CD4-positive, alpha-beta T cell treated with Interleukin-4 for 1 hour (primary cell): ENCODE data around the gene TTC28.
"Not testable (repeated sequence)": the region's sequence is repeated elsewhere in the genome, so short reads cannot be mapped to it uniquely, and the experiment has no call there.

ENCODE experiments used
- DNase-seq, 2 donors: peaks; one replicate each; pipeline ENCODE4 v3.0.0-alpha.2; 2020 to 2022

The TTC28 gene

GRCh38 chr22:28075358-28075981 is 604.2 kb downstream of the TTC28 start:
- no peak for DNase-seq

DNA sequence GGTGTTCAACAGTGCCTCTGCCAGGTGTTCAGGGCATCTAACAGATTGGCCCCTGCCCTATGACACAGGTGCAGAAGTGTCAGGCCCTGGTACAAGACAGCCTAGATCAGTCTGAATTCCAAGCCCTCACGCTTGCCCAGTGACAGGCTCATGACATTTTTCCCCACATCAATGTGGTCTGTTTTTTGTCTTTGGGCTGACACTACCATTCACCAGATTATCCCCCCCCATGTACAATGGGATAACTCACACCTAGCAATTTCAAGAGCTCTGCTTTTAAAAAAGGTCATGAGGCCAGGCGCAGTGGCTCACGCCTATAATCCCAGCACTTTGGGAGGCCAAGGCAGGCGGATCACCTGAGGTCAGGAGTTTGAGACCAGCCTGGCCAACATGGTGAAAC is 605.1 kb downstream of the TTC28 start:
- no peak for DNase-seq

DNA sequence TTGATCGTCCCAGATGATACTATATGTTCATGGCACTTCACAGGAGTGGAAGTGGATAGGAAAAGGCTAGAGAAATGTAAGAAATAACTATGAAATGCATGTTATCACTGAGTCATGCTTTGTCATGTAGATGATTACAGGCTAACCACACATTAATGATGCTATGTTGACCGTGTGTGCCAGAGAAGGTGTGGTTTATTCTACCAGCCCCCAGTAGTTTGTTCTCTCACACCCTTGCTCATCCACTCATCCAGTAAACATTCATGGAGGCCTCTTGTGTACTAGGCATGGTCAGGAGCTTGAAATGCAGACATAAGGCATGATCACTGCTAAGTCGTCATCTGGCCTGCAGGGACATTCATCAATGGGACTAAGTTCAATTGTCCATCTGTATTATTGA is 607.6 kb downstream of the TTC28 start:
- DNase-seq, result no peak

GRCh38 chr22:28068826-28069225 is 610.8 kb downstream of the TTC28 start:
- DNase-seq, result no peak

GRCh38 chr22:28064920-28065319 is 614.7 kb downstream of the TTC28 start:
- DNase-seq, result no peak

DNA sequence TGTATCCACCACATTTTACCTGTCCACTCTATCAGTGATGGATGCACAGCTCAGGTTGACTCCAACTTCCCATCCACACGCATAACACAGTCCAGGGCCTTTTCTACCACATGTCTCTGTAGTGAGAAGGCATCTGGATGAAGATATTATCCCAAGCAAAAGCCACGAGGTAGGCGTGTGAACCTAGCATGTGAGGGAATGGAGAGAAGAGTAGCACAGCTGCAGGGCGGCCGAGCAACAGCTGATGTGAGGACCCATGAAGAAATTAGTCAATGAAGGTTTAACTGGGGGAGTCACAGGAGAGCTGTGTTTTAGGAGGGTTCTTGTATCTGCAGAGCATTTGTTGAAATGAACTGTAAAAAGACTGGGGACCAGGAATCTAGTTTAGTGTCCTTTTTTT is 616.0 kb downstream of the TTC28 start:
- DNase-seq, result no peak

GRCh38 chr22:28060594-28060993 is 619.0 kb downstream of the TTC28 start:
- DNase-seq, result not testable (repeated sequence)

DNA sequence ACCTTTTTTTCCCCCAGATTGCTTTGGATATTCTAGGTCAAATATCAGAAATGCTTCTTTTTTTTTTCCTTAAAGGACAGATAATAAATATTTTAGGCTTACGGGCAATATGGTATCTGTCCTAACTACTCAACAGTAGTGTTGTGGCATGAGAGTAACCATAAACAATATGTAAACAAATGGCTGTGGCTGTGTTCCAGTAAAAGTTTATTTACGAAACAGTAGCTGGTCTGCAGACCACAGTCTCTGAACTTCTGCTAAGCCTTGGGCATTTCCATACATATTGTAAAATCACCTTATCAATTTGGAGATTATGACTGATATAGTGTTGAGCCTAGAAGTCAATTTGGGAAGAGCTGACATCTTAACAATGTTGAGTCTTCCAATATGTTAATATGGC is 621.6 kb downstream of the TTC28 start:
- DNase-seq, result no peak

- DNase-seq, result no peak
Measured at GRCh38 chr22:28054819-28055208, 624.8 kb downstream of the TTC28 start.

DNA sequence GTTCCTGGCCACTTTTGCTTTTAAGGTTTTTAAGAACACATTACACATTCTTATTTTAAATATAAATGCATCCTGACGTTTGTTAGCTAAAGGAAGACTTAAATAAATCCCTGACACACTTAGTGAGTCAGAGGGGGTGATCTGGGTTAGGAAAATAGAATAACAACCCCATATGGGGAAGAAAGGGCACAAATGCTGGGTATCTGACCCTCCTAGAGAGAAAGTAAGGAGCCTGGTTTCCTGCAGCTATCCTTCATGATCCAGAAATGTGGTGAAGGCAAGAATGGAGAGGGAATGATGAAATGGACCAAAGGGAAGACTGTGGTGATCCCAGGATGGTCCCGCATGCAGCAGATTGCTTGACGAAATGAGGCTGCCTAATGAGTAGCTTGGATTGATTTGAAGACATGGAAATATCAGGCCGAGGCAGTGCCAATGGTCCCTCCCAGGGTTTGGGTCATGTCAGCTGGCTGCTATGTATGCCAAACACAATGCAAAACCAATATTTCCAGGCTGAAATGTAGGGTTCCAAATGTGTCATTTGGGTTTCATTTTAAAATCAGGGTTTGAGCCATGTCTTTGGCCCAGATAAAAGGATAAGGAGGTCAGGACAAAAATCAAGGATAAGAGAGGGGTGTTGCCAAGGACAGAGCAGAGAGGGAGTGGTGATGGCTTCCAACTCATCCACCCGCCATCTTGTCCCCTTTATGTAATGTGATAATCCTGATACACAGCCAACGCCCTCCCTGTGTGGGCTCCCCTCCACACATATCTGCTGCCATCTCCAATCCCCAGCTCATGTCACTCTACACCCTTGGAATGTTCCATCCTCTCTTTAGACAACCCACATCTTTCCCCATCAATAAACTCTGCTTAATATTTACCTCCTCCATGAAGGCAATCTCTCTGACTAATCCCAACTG is 625.5 kb downstream of the TTC28 start:
- no peak for DNase-seq

DNA sequence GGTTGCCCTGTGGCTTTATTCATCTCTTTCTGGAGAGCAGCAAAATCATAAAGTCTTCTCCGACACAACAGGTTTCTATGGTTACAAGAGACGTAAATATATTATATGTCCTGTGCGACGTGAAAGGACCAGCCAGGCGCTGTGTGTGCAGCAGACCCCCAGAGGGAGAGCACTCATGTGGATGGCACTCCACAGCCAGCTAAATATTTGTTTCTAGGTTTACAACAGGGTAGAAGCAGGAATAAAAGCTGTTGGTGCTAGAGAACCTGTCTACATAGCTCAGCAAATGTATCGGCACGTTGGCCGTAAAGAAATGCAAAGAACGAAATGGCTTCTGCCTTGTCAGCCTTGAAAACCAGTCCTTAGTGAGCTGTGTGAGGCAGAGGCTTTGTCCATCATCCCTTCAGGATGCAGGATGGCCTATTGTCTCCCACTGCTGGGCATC is 626.8 kb downstream of the TTC28 start:
- no peak for DNase-seq

DNA sequence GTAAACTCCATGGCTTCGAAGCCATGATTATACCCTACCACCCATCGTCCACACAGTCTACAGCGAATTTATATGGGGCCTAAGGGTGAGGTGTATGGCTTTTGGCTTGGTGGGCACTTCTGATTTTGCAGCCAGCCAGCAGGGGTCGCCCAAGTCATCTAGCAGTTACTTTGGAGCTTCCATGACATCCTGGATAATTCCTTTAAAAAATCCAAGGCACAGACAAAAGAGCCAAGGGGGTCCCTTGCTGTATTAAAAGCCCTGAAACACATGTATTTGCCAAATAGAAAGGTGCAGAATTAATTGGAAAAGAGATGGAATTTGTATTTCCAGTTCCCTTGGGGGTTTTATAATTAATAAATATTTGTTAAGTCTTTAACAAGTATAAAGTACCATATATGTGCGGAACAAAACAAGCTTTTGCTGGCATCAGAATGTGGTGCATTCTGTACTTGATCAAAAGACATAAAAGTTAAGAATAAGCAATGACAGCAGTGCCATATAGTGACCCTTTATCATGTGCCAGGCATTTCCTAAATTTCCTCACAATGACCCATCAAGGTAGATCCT is 627.8 kb downstream of the TTC28 start:
- DNase-seq, result no peak

- no peak for DNase-seq
Measured at GRCh38 chr22:28051091-28051786, 628.4 kb downstream of the TTC28 start.

DNA sequence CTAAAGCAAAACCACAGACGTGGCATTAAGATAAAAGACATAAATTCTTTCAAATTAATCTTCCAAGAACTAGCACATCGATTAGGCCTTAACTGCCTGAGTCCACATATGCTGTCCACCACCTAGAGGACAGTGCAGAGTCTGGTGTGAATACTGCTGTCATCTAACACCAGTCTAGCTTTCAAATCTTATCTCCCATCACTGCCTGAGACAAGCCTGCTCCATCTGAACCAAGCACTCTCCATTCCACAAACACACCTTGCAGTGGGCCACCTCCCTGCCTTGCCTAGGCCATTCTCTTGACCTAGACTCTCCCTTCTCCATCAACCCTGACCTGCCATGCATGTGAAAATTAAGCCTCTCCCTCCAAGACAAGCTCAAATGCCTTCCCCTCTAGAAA is 631.1 kb downstream of the TTC28 start:
- no peak for DNase-seq

DNA sequence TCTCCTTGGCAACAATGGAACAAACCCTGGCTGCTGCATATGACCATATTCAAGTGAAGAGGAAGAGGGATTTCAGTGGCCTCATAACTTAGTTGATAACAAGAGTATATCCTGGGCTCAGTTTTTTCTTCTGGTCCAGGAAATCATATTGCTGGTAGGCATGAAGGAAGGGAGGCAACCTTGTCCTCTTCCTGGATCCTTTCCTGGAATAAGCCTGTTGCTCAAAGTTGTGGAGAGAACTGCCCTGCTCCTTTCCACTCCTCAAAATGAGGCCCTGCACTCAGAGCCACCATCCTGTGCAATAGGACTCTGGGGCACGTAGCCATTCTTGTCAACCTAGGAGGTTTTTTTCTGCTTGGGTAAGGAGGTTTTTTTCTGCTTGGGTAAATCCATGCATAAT is 631.9 kb downstream of the TTC28 start:
- DNase-seq, result no peak

DNA sequence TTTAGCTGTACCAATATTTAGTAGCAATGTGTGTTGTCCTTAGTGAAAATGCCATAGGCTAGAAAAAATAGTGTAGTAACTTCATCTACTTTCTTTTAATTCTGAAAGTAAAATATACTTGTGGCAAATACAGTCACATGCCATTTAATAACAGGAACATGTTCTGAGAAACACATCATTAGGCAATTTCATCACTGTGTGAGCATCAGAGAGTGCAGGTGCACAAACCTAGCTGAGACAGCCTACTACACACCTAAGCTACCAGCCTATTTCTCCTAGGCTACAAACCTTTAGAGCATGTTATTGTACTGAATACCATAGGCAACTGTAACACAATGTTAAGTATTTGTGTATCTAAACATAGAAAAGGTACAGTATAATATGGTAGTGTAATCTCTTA is 633.5 kb downstream of the TTC28 start:
- DNase-seq, result no peak

DNA sequence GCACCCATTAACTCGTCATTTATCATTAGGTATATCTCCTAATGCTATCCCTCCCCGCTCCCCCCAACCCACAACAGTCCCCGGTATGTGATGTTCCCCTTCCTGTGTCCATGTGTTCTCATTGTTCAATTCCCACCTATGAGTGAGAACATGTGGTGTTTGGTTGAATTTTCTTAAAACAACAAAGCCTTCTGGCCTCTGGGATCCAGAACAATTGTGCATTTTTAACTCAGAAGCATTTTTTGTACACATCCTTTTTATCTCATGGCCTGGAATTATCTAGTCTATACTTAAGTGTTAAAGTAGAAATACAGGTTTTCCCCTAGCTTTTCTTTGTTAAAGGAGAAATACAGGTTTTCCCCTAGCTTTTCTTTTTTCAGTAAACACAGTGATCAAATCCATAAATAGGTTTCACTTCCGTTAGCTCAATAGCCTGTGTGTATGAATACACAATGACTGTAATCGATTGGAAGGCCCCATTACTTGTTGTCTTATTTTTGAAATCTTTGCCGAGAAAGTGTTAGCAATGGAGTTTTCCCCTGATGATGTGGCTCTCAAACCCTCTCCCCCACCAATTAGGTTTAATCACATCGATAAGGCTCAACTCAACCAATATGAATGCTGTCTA is 635.0 kb downstream of the TTC28 start:
- DNase-seq, result no peak

DNA sequence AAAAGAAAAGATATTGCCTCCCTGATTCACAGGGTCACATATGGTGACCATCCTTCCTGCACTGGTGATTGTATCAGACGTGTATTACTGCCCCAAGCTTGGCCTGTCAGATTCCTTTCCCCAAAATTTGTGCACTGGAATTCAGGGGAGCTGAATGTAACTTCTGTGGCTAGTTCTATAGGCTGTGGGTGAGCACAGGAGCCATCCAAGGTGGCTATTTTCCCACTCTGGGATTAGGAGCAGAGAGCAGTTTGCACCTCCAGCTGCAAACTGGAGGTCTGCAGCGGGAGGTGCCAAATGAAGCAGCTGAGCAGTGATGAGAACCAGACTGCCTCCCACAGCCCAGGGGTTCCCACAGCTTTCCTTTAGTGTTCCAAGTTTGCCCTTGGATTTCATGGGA is 636.4 kb downstream of the TTC28 start:
- DNase-seq, result no peak

GRCh38 chr22:28034760-28035401 is 644.8 kb downstream of the TTC28 start:
- DNase-seq, result no peak

DNA sequence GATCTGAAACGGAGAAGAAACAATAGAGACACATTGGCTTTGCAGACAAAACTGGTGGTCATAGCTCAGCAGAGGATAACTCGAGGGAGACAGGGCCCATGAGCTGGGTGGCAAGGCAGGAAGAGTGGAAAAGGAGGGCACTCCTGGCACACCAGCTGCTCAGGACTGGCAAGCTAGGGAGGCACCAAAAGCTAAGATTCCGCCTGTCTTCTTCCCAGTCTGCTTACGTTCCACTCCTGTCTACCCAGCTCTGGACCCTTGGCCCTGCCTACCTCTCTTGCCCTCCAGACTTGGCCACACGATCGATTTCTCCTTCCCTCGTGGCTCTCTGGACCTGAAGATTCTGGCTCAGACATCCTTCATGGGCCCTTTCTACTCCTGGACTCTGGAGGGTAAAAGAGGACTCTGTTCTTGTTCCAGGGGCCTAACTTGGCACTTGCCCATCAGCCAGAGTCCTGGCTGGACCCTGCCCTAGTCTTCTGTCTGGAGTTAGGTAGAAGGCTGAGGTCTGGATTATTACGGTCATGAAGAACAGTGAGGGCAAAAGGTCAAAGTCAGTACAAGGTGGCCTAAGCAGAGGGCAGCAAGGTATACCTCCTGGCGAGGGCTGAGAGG is 645.4 kb downstream of the TTC28 start:
- no peak for DNase-seq

- DNase-seq, result no peak
Measured at GRCh38 chr22:28032861-28033260, 646.8 kb downstream of the TTC28 start.

GRCh38 chr22:28031383-28031922 is 648.2 kb downstream of the TTC28 start:
- DNase-seq, result no peak
